H1 (cell line): ENCODE measurements around the gene RASSF5. TPM values are rescaled to one million over a fixed set of nuclear protein-coding genes. Genes with fewer than 3 reads are reported as not detected.

ENCODE experiments used
- CTCF ChIA-PET: fragments of 300-600 bp; sonication (Branson Sonifier 250); formaldehyde crosslinking; loops from one replicate; lab custom pipeline; 2021; ENCODE audit not compliant: partially characterized antibody; lab: Charles Lee
- POLR2A ChIA-PET: fragments of 300-600 bp; sonication (Branson Sonifier 250); formaldehyde crosslinking; loops from one replicate; lab custom pipeline; 2021; ENCODE audit warnings: inconsistent platforms; ENCODE audit not compliant: partially characterized antibody; lab: Charles Lee
- DNase-seq, 2 experiments: peaks; one replicate each; pipeline versions ENCODE4 v3.0.0 to v3.0.0-alpha.2; 2010 to 2022; ENCODE audit warnings: low spot score in 2 of 2, low read depth in 1 of 2, mixed read lengths in 1 of 2
- FAIRE-seq: peaks from 2 replicates; lab custom pipeline; 2011; peaks lifted over from hg19 to GRCh38; lab: Jason Lieb, UNC
- H2AFZ ChIP-seq: 2 replicates; pipeline ENCODE4 v1.8.1; 2012; ENCODE audit warnings: low read length, inconsistent platforms
- H2AK5ac ChIP-seq: 2 replicates; pipeline ENCODE4 v1.6.1; 2013; ENCODE audit warnings: low read depth, low read length
- H2BK120ac ChIP-seq: replicated peaks from 2 replicates; pipeline ENCODE3; 2013; ENCODE audit warnings: low read depth, low read length, inconsistent platforms
- H2BK12ac ChIP-seq: 2 replicates; pipeline ENCODE4 v1.6.1; 2013; ENCODE audit warnings: low read depth, low read length
- H2BK15ac ChIP-seq: 2 replicates; pipeline ENCODE4 v1.6.1; 2013; ENCODE audit warnings: low read length
- H2BK20ac ChIP-seq: 2 replicates; pipeline ENCODE4 v1.6.1; 2013; ENCODE audit warnings: low read length
- H2BK5ac ChIP-seq: 2 replicates; pipeline ENCODE4 v1.6.1; 2013; ENCODE audit warnings: low read depth, low read length
- H3K14ac ChIP-seq: 2 replicates; pipeline ENCODE4 v1.6.1; 2013; ENCODE audit warnings: inconsistent platforms; ENCODE audit not compliant: insufficient read length
- H3K18ac ChIP-seq: 2 replicates; pipeline ENCODE4 v1.6.1; 2013; ENCODE audit warnings: low read length; ENCODE audit errors: extremely low read depth
- H3K23ac ChIP-seq: 2 replicates; pipeline ENCODE4 v1.6.1; 2013; ENCODE audit warnings: inconsistent platforms; ENCODE audit not compliant: insufficient read length
- H3K23me2 ChIP-seq: 2 replicates; pipeline ENCODE4 v1.6.1; 2013; ENCODE audit warnings: low read depth, low read length
- H3K27ac ChIP-seq: 2 replicates; pipeline ENCODE4 v1.6.1; 2011; ENCODE audit warnings: low read depth, low read length, inconsistent platforms
- H3K27me3 ChIP-seq, 4 experiments: replicated peaks in 1 of 4; 1 replicate in 1 of 4; 2 replicates in 3 of 4; pipeline versions ENCODE4 v1.6.1 to v1.8.1; 2011 to 2013; ENCODE audit warnings: low read length in 3 of 4, mild to moderate bottlenecking in 3 of 4, inconsistent platforms in 2 of 4, mixed read lengths in 2 of 4, moderate library complexity in 1 of 4; ENCODE audit not compliant: control insufficient read depth in 3 of 4, insufficient read depth in 3 of 4; ENCODE audit errors: extremely low read depth in 1 of 4
- H3K36me3 ChIP-seq, 4 experiments: 2 replicates each; pipeline versions ENCODE4 v1.6.1 to v1.8.1; 2011 to 2013; ENCODE audit warnings: mild to moderate bottlenecking in 4 of 4, low read length in 3 of 4, moderate library complexity in 2 of 4, control low read depth in 1 of 4, inconsistent platforms in 1 of 4; ENCODE audit not compliant: insufficient read depth in 4 of 4, control insufficient read depth in 2 of 4
- H3K4ac ChIP-seq: replicated peaks from 2 replicates; pipeline ENCODE3; 2013; ENCODE audit warnings: low read length, low read depth, mixed read lengths, inconsistent platforms; ENCODE audit not compliant: insufficient read length
- H3K4me1 ChIP-seq, 4 experiments: replicated peaks in 1 of 4; 1 replicate in 1 of 4; 2 replicates in 3 of 4; pipeline versions ENCODE4 v1.6.1 to v1.8.1; 2011 to 2013; ENCODE audit warnings: low read length in 3 of 4, inconsistent platforms in 2 of 4, mixed read lengths in 1 of 4; ENCODE audit not compliant: insufficient read depth in 4 of 4, control insufficient read depth in 3 of 4
- H3K4me2 ChIP-seq, 2 experiments: 2 replicates each; pipeline versions ENCODE4 v1.6.1 to v1.8.1; 2011 to 2013; ENCODE audit warnings: low read depth in 2 of 2, low read length in 2 of 2, control low read depth in 1 of 2, inconsistent platforms in 1 of 2, mild to moderate bottlenecking in 1 of 2; ENCODE audit not compliant: insufficient read depth in 1 of 2
- H3K4me3 ChIP-seq, 4 experiments: fragments of 200-600, 300-600 bp in 1 of 4; sonication (generic), shearing (Covaris generic), sonication (Bioruptor Twin) in 1 of 4; 2 replicates each; pipeline versions ENCODE4 v1.5.1 to v1.8.1; 2011 to 2016; ENCODE audit warnings: low read length in 4 of 4, low read depth in 3 of 4, control low read depth in 2 of 4, inconsistent platforms in 2 of 4, mild to moderate bottlenecking in 2 of 4, mixed read lengths in 1 of 4, moderate library complexity in 1 of 4; ENCODE audit not compliant: insufficient read depth in 2 of 4; ENCODE audit errors: extremely low read depth in 1 of 4
- H3K56ac ChIP-seq: replicated peaks from 2 replicates; pipeline ENCODE3; 2013; ENCODE audit warnings: low read depth, mild to moderate bottlenecking, mixed read lengths, low read length, inconsistent platforms; ENCODE audit not compliant: insufficient read length
- H3K79me1 ChIP-seq: 2 replicates; pipeline ENCODE4 v1.6.1; 2013; ENCODE audit warnings: low read depth, low read length, control low read depth
- H3K79me2 ChIP-seq, 2 experiments: 2 replicates each; pipeline versions ENCODE4 v1.6.1 to v1.8.1; 2012 to 2013; ENCODE audit warnings: low read length in 2 of 2, mild to moderate bottlenecking in 2 of 2, inconsistent platforms in 1 of 2; ENCODE audit not compliant: insufficient read depth in 2 of 2, control insufficient read depth in 1 of 2
- H3K9ac ChIP-seq, 4 experiments: replicated peaks in 1 of 4; 1 replicate in 1 of 4; 2 replicates in 3 of 4; pipeline versions ENCODE4 v1.6.1 to v1.8.1; 2011 to 2013; ENCODE audit warnings: low read depth in 3 of 4, low read length in 3 of 4, control low read depth in 2 of 4, mild to moderate bottlenecking in 2 of 4, moderate library complexity in 2 of 4, inconsistent platforms in 1 of 4; ENCODE audit errors: extremely low read depth in 1 of 4
- H3K9me3 ChIP-seq, 2 experiments: 2 replicates each; pipeline versions ENCODE4 v1.6.1 to v1.8.1; 2012 to 2013; ENCODE audit warnings: mild to moderate bottlenecking in 2 of 2, moderate library complexity in 2 of 2, control low read depth in 1 of 2, inconsistent platforms in 1 of 2, low read depth in 1 of 2, low read length in 1 of 2, mixed read lengths in 1 of 2; ENCODE audit not compliant: insufficient read depth in 2 of 2
- H4K20me1 ChIP-seq, 2 experiments: replicated peaks in 1 of 2; 2 replicates each; pipeline versions ENCODE3 to v1.8.1; 2011 to 2013; ENCODE audit warnings: inconsistent platforms in 2 of 2, low read length in 2 of 2, mild to moderate bottlenecking in 1 of 2; ENCODE audit not compliant: insufficient read depth in 2 of 2, control insufficient read depth in 1 of 2
- H4K5ac ChIP-seq: 2 replicates; pipeline ENCODE4 v1.6.1; 2013; ENCODE audit warnings: low read length, low read depth, mixed read lengths, inconsistent platforms; ENCODE audit not compliant: insufficient read length
- H4K8ac ChIP-seq: 2 replicates; pipeline ENCODE4 v1.8.0; 2013; ENCODE audit warnings: mild to moderate bottlenecking, moderate library complexity, low read length, inconsistent platforms; ENCODE audit not compliant: insufficient read depth; ENCODE audit errors: extremely low read depth
- H4K91ac ChIP-seq: replicated peaks from 2 replicates; pipeline ENCODE3; 2013; ENCODE audit warnings: low read length, mixed read lengths, inconsistent platforms; ENCODE audit not compliant: insufficient read length
- ATF2 ChIP-seq: IDR thresholded peaks from 2 replicates; pipeline ENCODE4 v1.6.1; 2012; ENCODE audit warnings: low read length, inconsistent platforms
- NRF1 ChIP-seq: IDR thresholded peaks from 2 replicates; pipeline ENCODE4 v1.6.1; 2011; ENCODE audit warnings: mild to moderate bottlenecking, low read depth, low read length, improper control_type of control experiment
- POLR2A ChIP-seq, 2 experiments: IDR thresholded peaks; 1 replicate in 1 of 2; 2 replicates in 1 of 2; pipeline ENCODE4 v1.6.1; 2011; ENCODE audit warnings: low read depth in 2 of 2, low read length in 2 of 2, mild to moderate bottlenecking in 2 of 2; ENCODE audit errors: control extremely low read depth in 1 of 2
- POU5F1 ChIP-seq: IDR thresholded peaks from 2 replicates; pipeline ENCODE4 v1.6.1; 2011; ENCODE audit warnings: low read depth, mild to moderate bottlenecking, low read length, moderate library complexity
- RFX5 ChIP-seq: IDR thresholded peaks from 2 replicates; pipeline ENCODE4 v1.6.1; 2011; ENCODE audit warnings: low read depth, low read length, improper control_type of control experiment, borderline replicate concordance
- TAF7 ChIP-seq: optimal IDR thresholded peaks from 2 replicates; pipeline ENCODE3; 2011; ENCODE audit warnings: low read depth, mild to moderate bottlenecking, inconsistent platforms, low read length, moderate library complexity, borderline replicate concordance
- TCF12 ChIP-seq: IDR thresholded peaks from 2 replicates; pipeline ENCODE4 v1.6.1; 2011; ENCODE audit warnings: low read depth, mild to moderate bottlenecking, low read length
- WGBS, 2 experiments: shearing (Covaris generic) in 1 of 2; methylation state at CpG; one replicate each; pipeline versions ENCODE4 v1.1.6 to v1.1.7; 2013 to 2015; ENCODE audit warnings: low lambda C conversion rate in 2 of 2, mixed read lengths in 2 of 2, inconsistent platforms in 1 of 2, low coverage in 1 of 2, missing lambda C conversion rate in 1 of 2; ENCODE audit not compliant: insufficient replicate concordance in 2 of 2, insufficient coverage in 1 of 2, insufficient read length in 1 of 2; ENCODE audit errors: extremely low coverage in 1 of 2, missing lambda C conversion rate in 1 of 2; 5-methylcytosine and 5-hydroxymethylcytosine counted together
- polyA plus RNA-seq, 7 experiments: library from polyadenylated mRNA; depleted of rRNA in 3 of 7; stranded (reverse) in 5 of 7; unstranded in 2 of 7; fragments of >200 nt in 5 of 7; fragments of 200-250 nt in 2 of 7; gene quantifications; 1 replicate in 5 of 7; 2 replicates in 1 of 7; 4 replicates in 1 of 7; pipeline versions ENCODE4 v1.2.1 to v1.2.3, GENCODE V29; 2011 to 2013; ENCODE audit warnings: missing spikeins in 2 of 7, mixed read lengths in 2 of 7
- total RNA-seq: library from RNA; stranded (reverse); fragmentation: NEBNext Ultra II Directional; extraction: Animal tissue kit (Norgen Biotek cat#: 25700); gene quantifications from 2 replicates; pipeline ENCODE4 v1.2.1, GENCODE V29; 2021
- TF ChIP-seq, protein P1 (sequence below): IDR thresholded peaks from 2 replicates; pipeline ENCODE4 v1.6.1; 2011; ENCODE audit warnings: low read length, improper control_type of control experiment

RASSF5 gene
- total and polyA plus RNA-seq, 2 of the 8 experiments (the other 6 are each of a cell fraction or from before 2014, with no cell fraction given), result 0.82 to 1.8 TPM

- H3K4me1 ChIP-seq, result peaks cover 0 to 6% (median 3%) of the 10 kb centered on the region in 4 experiments; a peak in 5 of 7 replicates
- H2BK20ac ChIP-seq, result no peak overlapping the region
- H2AFZ ChIP-seq, result no peak overlapping the region
- H3K56ac ChIP-seq, result no peak overlapping the region
- no peak overlapping the region for H2AK5ac ChIP-seq
- H3K18ac ChIP-seq, result no peak overlapping the region
- H3K23me2 ChIP-seq, result peaks cover 9% of the 10 kb centered on the region; the same call in 1 of the 2 replicates
- no peak for DNase-seq
- no peak overlapping the region for H2BK120ac ChIP-seq
- H3K9me3 ChIP-seq, result no peaks in the 10 kb centered on the region
- no peaks in the 10 kb centered on the region for H3K79me2 ChIP-seq
- no peak overlapping the region for H3K14ac ChIP-seq
- H2BK12ac ChIP-seq, result no peak overlapping the region
- WGBS, 2 experiments, result 71% methylated on average over 8 of the region's 8 CpGs; no CpG with 5 or more reads in 1 of the 2 experiments
- no peak for TF ChIP-seq RFX5
- TF ChIP-seq NRF1, result no peak
- no peak for TF ChIP-seq TAF7
- no peak for TF ChIP-seq POU5F1
- no peak for TF ChIP-seq POLR2A (IDR thresholded peaks at IDR 0.05; ENCODE audit: control extremely low read depth in 1 of 2, low read depth in 2 of 2, low read length in 2 of 2)
- no peak for TF ChIP-seq ATF2
- TF ChIP-seq, protein P1, sequence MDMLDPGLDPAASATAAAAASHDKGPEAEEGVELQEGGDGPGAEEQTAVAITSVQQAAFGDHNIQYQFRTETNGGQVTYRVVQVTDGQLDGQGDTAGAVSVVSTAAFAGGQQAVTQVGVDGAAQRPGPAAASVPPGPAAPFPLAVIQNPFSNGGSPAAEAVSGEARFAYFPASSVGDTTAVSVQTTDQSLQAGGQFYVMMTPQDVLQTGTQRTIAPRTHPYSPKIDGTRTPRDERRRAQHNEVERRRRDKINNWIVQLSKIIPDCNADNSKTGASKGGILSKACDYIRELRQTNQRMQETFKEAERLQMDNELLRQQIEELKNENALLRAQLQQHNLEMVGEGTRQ, result 0 out of 2 replicates have a peak, but pooled peaks have one; percentile 16
- no peak for TF ChIP-seq TCF12
- H3K4ac ChIP-seq, result no peak overlapping the region
- no peak overlapping the region for H3K4me2 ChIP-seq
- H3K23ac ChIP-seq, result no peak overlapping the region
- H4K91ac ChIP-seq, result no peak overlapping the region
- no peak overlapping the region for H4K8ac ChIP-seq
- no peak overlapping the region for H2BK5ac ChIP-seq
- ChIA-PET POLR2A (no interaction called here), CTCF (interaction anchor here (0.8 to 13.3 kb wide), 6 partner anchors 13 to 82 kb away, joined by 3 to 167 read pairs (median 6); no protein-coding TSS in a partner anchor)
- H3K9ac ChIP-seq, result no peak overlapping the region
- H3K79me1 ChIP-seq, result no peaks in the 10 kb centered on the region
- no peak overlapping the region for H3K27ac ChIP-seq
- FAIRE-seq, result no peak
- H4K20me1 ChIP-seq, result peaks cover 0 to 4% of the 10 kb centered on the region in 2 experiments
- no peaks in the 10 kb centered on the region for H3K36me3 ChIP-seq
- no peak overlapping the region for H3K4me3 ChIP-seq
- no peak overlapping the region for H2BK15ac ChIP-seq
- no peak overlapping the region for H4K5ac ChIP-seq
- peaks cover 17 to 40% (median 37%) of the 10 kb centered on the region in 4 experiments for H3K27me3 ChIP-seq
Observed at GRCh38 chr1:206503591-206504362, 3.6 kb upstream of the RASSF5 start.
